Measurements from ENCODE around the gene GOLGA3. TPM values are rescaled to one million over a fixed set of nuclear protein-coding genes. Genes with fewer than 3 reads are reported as not detected.

GOLGA3 gene
- polyA plus RNA-seq, 1 donor (not counting 4 experiments of a cell fraction or from before 2014, with no cell fraction given), result 11.0 TPM

DNA sequence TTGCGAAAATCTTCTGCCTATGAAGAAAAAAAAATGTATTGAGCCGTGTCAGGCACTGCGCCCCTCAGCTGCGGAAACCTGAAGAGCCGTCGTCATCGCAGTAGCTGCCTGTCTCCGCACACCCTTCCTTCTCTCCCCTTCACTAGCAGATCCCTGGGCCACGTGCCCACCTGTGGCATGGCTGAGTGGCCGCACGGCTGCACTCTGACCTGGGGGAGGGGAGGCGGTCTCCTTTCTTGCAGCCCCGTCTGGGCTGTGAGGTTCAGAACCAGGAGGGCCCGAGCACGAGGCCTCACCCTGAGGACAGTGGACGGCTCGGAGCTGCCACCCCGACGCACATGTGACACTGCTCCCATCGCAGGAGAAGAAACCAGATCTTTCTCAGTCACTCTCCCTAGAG lies 93.2 kb downstream of the GOLGA3 start:
- TF ChIP-seq EZH2 (IDR thresholded peaks at IDR 0.05; ENCODE audit: low read length), result no peak
- TF ChIP-seq, protein P1, sequence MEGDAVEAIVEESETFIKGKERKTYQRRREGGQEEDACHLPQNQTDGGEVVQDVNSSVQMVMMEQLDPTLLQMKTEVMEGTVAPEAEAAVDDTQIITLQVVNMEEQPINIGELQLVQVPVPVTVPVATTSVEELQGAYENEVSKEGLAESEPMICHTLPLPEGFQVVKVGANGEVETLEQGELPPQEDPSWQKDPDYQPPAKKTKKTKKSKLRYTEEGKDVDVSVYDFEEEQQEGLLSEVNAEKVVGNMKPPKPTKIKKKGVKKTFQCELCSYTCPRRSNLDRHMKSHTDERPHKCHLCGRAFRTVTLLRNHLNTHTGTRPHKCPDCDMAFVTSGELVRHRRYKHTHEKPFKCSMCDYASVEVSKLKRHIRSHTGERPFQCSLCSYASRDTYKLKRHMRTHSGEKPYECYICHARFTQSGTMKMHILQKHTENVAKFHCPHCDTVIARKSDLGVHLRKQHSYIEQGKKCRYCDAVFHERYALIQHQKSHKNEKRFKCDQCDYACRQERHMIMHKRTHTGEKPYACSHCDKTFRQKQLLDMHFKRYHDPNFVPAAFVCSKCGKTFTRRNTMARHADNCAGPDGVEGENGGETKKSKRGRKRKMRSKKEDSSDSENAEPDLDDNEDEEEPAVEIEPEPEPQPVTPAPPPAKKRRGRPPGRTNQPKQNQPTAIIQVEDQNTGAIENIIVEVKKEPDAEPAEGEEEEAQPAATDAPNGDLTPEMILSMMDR (optimal IDR thresholded peaks at IDR 0.05 in 1 of 3, IDR thresholded peaks at IDR 0.05 in 1 of 3, conservative IDR thresholded peaks at IDR 0.05 in 1 of 3; ENCODE audit: extremely low read depth in 1 of 3, insufficient read depth in 2 of 3, low read length in 3 of 3), result no peak
- Histone ChIP-seq H3K4me2 (ENCODE audit: control insufficient read depth, extremely low read depth, insufficient read depth, low read depth, low read length) (no peak overlapping the region), H3K36me3 (ENCODE audit: control insufficient read depth in 2 of 2, extremely low read depth in 1 of 2, insufficient read depth in 2 of 2, low read length in 2 of 2) (peaks cover 54 to 56% of the 10 kb centered on the region in 2 experiments), H4K20me1 (ENCODE audit: control insufficient read depth, extremely low read depth, insufficient read depth, low read length) (peaks cover 14% of the 10 kb centered on the region), H3K27me3 (ENCODE audit: control insufficient read depth, extremely low read depth, insufficient read depth, low read length) (no peaks in the 10 kb centered on the region), H3K9me3 (ENCODE audit: control insufficient read depth, low read depth, low read length) (no peaks in the 10 kb centered on the region), H3K79me2 (ENCODE audit: control insufficient read depth, insufficient read depth, low read length) (peaks cover 29% of the 10 kb centered on the region), H2AFZ (ENCODE audit: control insufficient read depth, low read length) (no peak overlapping the region), H3K9me1 (ENCODE audit: control insufficient read depth, extremely low read depth, insufficient read depth, low read length) (no peaks in the 10 kb centered on the region), H3K4me3 (ENCODE audit: control insufficient read depth in 2 of 3, extremely low read depth in 1 of 3, insufficient read depth in 2 of 3, low read depth in 1 of 3, low read length in 3 of 3) (no peak overlapping the region), H3K9ac (ENCODE audit: control insufficient read depth, extremely low read depth, insufficient read depth, low read length) (no peak overlapping the region), H3K4me1 (ENCODE audit: control insufficient read depth, extremely low read depth, insufficient read depth, low read length) (no peaks in the 10 kb centered on the region), H3K27ac (ENCODE audit: control insufficient read depth, insufficient read depth, low read length) (no peak overlapping the region)
- FAIRE-seq, result no peak
- dilution Hi-C loops (cut with MboI; ENCODE audit: extremely low pct_ligation_motif_present, low sequenced_read_pairs), result no loop called here
- DNase-seq (ENCODE audit: low read depth, low spot score), result no peak

DNA sequence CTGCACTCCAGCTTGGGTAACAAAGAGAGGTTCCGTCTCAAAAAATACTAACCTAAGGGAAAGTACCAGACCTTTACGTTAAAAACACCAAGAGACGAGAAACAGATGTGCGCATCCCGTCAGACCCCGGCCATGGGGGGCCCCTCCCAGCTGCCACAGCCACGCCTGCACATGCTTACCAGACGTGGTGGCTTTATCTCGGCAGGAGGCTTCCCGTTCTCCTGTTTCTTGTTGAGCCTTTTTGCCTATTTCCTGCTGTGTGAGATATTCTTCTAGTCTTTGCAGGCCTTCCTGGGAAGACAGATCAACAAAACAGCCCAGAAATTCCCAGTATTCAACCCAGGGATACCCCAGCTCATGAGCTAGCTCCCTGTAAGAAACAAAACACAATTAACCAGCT lies 94.5 kb downstream of the GOLGA3 start:
- Histone ChIP-seq H3K4me2 (ENCODE audit: control insufficient read depth, extremely low read depth, insufficient read depth, low read depth, low read length) (no peak overlapping the region), H4K20me1 (ENCODE audit: control insufficient read depth, extremely low read depth, insufficient read depth, low read length) (peaks cover 17% of the 10 kb centered on the region), H3K79me2 (ENCODE audit: control insufficient read depth, insufficient read depth, low read length) (peaks cover 25% of the 10 kb centered on the region), H3K9me3 (ENCODE audit: control insufficient read depth, low read depth, low read length) (no peaks in the 10 kb centered on the region), H3K9ac (ENCODE audit: control insufficient read depth, extremely low read depth, insufficient read depth, low read length) (no peak overlapping the region), H3K36me3 (ENCODE audit: control insufficient read depth in 2 of 2, extremely low read depth in 1 of 2, insufficient read depth in 2 of 2, low read length in 2 of 2) (peaks cover 49 to 58% of the 10 kb centered on the region in 2 experiments), H3K4me3 (ENCODE audit: control insufficient read depth in 2 of 3, extremely low read depth in 1 of 3, insufficient read depth in 2 of 3, low read depth in 1 of 3, low read length in 3 of 3) (no peak overlapping the region), H2AFZ (ENCODE audit: control insufficient read depth, low read length) (no peak overlapping the region), H3K9me1 (ENCODE audit: control insufficient read depth, extremely low read depth, insufficient read depth, low read length) (no peaks in the 10 kb centered on the region), H3K4me1 (ENCODE audit: control insufficient read depth, extremely low read depth, insufficient read depth, low read length) (no peaks in the 10 kb centered on the region), H3K27ac (ENCODE audit: control insufficient read depth, insufficient read depth, low read length) (no peak overlapping the region), H3K27me3 (ENCODE audit: control insufficient read depth, extremely low read depth, insufficient read depth, low read length) (no peaks in the 10 kb centered on the region)
- no peak for FAIRE-seq
- dilution Hi-C loops (cut with MboI; ENCODE audit: extremely low pct_ligation_motif_present, low sequenced_read_pairs), result no loop called here
- no peak for DNase-seq (ENCODE audit: low read depth, low spot score)
- TF ChIP-seq EZH2 (IDR thresholded peaks at IDR 0.05; ENCODE audit: low read length), result no peak
- TF ChIP-seq, protein P1 (optimal IDR thresholded peaks at IDR 0.05 in 1 of 3, IDR thresholded peaks at IDR 0.05 in 1 of 3, conservative IDR thresholded peaks at IDR 0.05 in 1 of 3; ENCODE audit: extremely low read depth in 1 of 3, insufficient read depth in 2 of 3, low read length in 3 of 3), result no peak

All from keratinocyte (primary cell).